Activated CD8-positive, alpha-beta memory T cell treated with anti-CD3 and anti-CD28 coated beads, Interleukin-2, amount 50 U/mL, for 1 hour (primary cell): ENCODE results near the gene SDK1.

ENCODE experiments used
- DNase-seq: peaks from one replicate; pipeline ENCODE4 v3.0.0-alpha.2; 2020; ENCODE audit errors: extremely low read depth

Gene SDK1

DNA sequence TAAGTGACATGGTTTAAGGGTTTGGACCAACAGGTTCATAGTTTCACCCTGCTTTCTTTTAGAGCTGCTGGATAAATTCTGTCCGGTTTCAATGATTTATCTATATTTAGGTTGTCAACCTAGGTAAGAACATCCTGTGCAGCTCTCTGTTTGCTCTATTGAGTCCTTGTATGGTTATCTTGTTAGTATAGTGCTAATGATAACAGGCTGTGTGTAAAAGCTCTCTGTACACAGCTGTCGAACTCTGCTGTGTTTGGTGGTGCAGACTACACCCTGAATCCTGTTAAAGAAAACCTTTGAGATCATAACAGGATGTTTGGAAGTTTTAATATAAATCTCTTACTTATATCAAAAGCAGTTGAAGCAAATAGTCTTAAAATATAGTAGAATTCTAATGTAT lies 219.2 kb downstream of the SDK1 start:
- DNase-seq, result no peak

DNA sequence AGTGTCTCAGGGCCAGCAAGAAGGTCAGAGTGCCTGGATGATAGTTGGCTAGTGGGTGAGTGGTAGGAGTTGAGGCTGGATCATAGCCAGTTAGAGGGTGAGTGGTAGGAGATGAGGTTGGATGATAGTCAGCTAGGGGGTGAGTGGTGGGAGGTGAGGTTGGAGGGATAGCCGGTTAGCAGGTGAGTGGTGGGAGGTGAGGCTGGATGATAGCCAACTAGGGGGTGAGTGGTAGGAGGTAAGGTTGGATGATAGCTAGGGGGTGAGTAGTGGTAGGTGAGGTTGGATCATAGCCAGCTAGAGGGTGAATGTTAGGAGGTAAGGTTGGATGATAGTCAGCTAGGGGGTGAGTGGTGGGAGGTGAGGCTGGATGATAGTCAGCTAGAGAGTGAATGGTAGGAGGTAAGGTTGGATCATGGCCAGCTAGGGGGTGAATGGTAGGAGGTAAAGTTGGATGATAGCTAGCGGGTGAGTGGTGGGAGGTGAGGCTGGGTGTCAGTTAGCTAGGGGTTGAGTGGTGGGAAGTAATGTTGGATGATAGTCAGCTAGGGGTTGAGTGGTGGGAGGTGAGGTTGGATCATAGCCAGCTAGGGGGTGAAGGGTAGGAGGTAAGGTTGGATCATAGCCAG lies 226.6 kb downstream of the SDK1 start:
- DNase-seq, result no peak

DNA sequence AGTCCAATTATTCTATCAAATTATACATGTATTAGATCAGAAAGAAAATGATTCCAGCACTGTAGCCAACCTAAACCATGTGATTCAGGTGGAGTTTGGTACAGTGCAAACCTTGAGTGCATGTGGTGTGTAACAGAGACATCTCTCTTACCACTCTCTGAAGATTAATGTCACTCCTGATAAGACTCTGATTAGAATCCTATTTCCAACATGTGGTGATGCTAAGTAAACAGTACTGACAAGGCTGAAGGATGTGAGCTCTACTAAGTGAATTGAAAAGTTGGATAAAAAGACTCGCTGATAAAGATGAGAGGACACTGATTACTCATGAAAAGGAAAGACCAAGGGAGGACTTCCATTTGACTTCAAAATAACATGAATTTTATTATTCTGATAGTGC lies 232.0 kb downstream of the SDK1 start:
- no peak for DNase-seq

DNA sequence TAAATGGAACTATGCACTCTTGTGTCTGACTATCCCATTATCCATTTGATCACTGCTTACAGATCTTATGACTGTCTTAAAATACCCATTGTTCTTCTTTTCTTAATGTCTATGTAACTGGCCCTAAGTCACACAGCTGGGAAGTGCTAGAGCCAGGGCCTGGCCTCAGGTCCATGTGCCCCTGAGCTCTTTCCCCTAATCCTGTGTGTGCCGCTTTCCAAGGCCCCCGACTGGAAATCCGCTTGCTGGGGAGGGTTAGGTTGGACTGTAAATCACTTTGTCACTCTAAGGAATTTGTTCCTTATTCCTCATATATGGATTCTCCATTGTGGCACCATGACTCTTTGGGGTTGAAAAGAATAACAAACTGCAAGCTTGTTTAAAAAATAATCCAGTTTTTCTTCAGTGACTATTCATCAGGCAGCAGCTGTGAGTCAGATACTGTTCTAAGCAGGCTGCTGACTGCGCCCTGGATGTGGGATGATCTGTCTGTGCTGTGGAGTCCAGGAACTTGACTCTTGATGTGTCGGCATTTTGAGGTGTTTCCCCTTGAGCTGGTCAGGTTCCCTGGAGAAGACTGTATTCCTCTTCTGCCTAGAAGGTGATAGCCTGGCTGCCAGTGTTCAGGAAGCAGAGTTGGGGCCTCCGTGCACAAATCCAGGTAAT lies 236.3 kb downstream of the SDK1 start:
- DNase-seq, result no peak

DNA sequence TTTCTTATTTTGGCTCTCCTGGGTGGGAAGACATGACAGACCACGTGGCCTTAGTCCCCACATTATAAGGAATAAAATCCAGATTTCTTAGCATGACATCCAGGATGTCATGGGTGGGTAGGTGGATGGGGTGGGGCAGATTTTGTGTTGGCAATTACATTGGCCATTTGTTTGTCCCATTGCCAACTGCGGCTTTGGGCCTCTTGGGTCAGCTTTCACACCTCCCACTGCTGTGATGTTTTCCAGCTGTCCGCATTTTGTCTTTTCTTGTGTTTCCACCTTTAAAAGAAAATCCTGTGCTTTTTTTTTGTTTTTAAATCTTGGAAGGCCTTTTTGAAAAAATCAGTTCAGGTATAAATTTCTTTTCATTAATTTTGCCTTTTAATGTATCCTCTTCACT lies 237.0 kb downstream of the SDK1 start:
- DNase-seq, result no peak

DNA sequence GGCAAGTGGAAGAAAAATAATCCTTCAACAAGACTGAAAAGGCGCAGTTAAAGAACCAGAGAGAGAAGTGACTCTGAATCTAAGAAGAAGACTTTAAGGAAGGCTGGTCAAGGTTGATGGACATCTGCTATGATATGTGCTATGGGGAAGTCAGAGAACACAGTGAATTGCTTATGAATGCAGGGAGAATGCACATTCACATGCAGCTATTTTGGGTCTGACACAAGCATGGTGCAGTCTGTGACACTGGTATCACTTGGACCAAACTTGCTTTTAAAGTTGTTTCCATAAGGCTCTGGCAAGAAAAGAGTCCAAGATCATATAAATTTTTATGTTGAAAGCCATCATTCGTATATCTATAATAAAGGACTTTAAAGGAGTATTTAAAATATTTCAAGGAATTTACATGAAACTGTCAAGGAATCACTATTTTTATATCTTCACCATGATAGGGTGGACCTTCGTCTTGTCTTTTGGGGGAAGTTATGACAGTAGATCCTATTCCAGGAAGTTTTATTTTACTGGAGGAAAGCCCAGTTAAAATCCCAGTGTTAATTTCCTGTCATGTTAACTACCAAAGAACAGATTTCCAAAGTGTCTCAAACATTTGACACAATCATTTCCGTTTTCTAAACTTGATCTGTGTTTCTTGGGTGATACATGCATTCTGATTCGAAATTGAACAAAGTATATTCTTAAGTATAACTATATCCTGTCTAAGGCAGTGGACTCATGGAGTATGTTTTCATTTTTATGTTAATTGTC lies 239.6 kb downstream of the SDK1 start:
- DNase-seq, result no peak

DNA sequence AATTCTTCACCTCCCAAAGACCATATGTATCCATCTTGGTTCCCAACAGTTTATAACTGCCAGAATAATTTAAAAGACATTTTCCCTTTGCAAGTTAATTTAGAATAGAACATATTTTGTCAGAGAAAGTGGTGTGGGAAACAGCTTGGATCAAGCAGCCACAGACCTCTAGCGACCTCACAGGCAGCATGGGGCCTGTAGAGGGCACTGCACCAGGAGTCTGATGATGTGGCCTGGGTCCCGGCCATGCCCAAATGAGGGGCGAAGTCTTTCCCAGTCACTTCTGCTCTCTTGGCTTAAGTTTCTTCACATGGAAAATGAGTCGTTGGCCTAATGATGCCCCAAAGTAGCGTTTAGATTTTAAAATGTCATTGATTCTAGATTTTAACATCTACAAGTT lies 243.2 kb downstream of the SDK1 start:
- no peak for DNase-seq

DNA sequence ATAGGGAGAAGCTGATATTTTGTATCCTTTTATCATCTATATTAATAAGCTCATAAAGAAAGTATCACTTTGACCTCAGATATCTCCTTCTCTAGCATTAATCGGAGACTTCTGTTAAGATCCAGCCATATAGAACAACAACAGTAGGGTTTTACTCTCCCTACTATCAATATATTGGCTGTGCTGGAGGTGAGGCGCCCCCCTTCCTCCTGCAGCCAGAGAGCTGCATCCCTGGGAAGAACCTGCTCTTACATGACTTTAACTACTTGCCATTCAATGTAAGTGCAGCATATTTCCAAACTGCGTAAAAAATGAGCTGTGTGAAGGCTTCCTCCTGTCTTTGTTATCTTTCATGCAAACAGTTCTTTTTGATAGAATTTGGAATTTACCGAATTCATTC lies 247.8 kb downstream of the SDK1 start:
- no peak for DNase-seq

DNA sequence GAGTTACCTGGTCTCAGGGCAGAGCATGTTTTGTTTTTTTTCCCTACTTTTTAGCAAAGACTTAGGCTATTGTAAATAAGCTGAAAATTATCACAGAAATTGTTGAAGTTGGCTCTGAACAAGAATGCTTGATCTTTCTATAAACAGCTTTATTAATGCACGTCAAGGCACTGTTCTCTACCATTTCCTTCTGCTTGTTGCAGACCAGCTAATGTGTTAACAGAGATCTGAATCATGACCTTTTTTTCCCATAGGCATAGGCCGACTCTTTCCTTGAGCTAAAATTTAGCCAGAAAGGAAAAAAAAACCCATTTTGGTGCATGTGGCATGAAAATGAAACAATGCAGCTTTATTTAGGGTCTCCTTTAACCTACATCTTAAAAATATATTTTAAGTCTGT lies 248.5 kb downstream of the SDK1 start:
- no peak for DNase-seq

DNA sequence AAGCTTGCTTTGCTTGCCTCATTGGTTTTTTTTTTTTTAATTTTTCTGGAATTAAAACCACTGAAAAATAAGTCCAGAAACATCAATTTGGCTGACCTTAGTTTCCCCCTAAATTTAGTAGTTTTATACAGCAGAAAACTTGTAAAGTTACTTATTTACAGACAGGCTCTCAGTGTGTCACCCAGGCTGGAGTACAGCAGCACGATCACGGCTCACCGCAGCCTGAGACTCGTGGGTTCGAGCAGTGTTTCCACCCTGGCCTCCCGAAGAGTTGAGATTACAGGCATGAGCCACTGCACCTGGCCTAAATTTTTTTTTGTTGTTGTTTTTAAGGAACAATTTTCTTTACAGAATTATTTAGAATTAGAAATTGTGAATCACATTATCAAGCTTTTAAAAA lies 250.5 kb downstream of the SDK1 start:
- no peak for DNase-seq

DNA sequence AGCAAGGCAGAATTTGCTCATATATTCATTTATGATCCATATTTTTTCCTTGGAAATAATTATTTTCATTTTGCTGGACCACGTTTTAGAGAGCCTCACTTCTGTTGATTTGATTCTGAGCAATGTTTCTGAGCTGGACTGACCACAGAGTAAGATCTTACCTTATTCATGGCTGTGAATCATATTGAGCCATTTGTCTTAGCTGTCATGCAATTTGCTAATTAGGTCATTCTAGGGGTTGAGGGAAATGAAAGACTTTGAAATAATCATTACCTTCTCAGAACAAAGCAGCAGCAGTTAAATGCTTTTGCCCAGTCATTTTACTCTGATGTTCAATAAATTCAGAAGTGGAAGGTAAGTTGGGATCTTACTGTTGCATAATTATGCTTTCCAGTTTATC lies 251.4 kb downstream of the SDK1 start:
- DNase-seq, result no peak

DNA sequence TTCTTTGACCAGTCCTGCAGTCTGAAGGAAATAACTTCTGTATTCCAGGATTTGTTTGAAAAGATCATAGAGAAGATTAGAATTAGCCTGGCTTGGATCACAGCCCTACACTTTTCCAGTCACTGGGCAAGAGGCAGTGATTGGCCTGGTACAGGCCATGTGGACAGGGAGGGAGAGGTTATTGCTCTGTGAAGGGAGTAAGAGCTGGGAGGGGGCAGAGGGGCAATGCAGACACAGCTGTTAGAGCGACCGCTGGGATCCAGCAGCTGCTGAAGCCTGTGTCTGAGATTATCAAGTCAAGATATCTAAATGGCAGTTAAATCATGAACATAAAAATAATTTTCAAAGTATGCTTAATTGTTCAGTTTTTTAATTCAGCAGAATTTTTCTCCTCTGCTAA lies 257.3 kb downstream of the SDK1 start:
- no peak for DNase-seq

DNA sequence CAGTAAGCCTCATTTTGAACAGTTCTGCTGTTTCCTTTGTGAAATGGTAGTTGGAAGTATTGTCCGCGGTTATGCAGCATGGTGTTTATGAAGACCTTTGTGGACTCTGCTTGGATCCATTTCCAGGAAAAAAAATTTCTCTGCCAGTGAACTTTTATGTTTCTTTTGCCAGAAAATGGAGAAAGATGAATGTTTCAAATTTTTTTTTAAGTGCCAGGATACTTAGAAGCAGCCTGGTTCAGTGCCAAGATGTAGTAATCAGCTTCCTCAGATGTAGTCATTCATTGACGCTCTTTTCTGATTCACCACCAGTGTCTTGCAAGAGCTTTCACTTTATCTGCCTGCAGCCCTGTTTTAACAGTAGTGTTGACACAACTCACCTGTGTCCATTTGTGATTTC lies 258.2 kb downstream of the SDK1 start:
- no peak for DNase-seq

DNA sequence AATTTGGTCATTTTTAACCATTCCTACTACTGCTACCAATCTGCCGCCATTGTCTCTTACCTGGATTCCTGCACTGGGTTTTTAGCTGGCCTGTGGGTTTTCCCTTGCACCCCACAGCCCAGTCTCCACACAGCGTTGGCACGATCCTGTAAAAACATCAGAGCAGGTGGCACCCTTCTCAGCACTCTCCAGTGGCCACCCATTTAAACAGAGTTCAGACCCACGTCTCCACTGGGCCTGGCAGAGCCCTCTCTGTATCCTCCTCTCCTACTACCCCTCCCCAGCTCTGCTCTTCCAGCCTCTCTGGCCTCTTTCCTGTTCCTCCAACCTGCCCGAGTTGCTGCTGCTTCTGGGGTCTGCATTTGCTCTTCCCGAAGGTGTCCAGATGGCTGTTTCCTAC lies 259.4 kb downstream of the SDK1 start:
- DNase-seq, result no peak

DNA sequence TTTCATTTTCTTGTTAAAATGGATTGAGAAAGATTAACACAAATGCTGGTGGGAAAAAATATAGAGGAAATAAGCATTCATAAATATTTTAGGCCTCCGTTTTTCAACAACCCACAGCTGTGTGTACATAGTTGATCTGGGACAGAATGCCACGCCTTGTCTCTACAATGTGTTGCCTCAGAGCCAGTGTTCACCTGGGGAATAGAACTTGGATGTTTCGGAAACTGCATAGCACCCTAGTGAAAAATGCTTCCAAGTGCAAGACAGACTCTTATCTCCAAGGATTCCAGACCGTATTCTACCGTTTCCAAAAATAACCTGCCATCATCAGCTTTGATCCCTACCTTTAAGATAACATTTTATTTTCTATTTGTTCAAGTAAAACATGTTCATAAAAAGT lies 260.9 kb downstream of the SDK1 start:
- DNase-seq, result no peak

DNA sequence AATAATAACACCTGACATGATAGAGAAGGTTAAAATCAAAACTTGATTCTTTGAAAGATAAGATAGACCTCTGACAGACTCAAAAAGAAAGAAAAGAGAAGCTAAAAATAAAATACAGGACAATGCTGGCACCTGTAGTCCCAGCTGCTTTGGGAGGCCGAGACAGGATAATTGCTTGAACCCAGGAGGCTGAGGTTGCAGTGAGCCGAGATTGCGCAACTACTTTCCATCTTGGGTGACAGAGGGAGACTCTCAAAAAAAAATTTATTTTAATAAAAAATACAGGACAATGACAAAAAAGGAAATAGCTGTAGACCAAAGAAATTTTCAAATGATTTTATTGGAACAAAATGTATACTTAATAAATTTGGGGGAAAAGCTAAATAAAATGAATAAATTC lies 263.2 kb downstream of the SDK1 start:
- DNase-seq, result no peak

DNA sequence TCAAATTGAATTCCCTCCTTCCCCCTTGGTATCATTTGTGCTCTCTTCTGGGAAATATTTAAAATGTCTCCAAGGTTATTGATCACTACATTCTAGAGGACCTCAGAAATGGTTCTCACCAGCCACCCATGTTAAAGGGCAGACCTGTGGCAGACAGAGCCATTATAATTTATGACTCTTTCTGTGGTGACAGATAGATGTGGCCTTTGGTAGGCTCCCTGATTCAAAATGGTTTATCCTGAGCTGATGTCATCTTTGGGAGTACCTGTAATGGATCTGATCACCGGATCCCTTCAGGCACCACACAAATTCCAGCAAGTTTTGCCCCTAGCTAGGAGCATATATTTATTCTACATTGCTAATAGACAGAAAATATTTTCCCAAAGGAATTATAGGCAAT lies 267.5 kb downstream of the SDK1 start:
- DNase-seq, result no peak

DNA sequence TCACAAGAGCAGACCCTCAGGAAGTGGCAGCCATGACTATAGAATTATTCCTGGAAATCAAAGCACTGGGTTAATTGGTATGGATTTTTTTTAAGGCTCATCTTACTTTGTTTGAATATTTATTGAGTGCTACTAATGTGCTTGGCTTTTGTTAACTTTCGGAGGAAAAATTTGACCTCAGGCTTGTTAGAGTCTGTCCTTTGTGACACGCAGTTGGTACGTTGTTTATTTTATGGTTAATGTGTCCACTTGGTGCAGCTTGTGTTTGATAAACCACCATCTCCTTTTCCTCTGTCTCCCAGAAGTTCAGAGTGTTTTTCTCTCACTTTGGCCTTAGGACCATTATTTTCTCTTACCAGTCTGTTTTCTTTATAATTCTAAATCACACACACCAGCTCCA lies 268.6 kb downstream of the SDK1 start:
- no peak for DNase-seq

DNA sequence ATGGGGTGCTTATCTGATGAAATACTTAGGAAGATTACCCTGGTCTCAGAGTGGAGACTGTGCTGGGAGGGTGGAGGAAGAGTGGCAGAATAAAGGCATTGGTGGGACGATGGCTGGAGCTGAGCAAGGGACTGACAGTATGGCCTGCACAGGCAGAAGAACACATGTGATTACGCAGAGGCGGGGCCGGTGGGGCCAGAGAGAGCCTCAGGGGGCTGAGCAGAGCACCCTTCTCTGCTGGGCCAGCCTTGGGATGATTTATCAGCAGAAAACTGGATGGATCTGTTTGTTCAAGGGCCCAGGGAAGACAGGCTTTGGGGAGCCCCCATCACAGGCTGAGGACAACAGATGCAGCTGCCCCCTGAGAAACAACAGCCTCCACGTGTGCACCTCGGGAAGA lies 272.1 kb downstream of the SDK1 start:
- DNase-seq, result no peak

DNA sequence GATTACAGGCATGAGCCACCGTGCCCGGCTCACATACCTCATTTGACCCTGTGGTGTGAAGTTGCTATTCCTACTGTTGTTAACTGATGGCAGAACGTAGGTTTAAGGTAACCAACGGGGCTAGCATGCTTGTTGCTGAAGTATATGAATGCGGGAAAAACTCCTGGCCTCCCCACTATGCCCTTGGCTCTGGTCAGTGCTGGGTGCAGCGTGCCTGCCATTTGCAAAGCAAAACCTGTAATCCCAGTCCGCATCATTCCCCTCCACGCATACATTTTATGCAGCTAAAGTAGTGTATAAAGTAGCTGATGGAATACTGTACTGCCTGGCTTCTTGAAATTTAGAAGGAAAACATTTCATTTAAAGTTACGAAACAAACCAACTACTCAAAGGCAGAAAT lies 273.3 kb downstream of the SDK1 start:
- no peak for DNase-seq

DNA sequence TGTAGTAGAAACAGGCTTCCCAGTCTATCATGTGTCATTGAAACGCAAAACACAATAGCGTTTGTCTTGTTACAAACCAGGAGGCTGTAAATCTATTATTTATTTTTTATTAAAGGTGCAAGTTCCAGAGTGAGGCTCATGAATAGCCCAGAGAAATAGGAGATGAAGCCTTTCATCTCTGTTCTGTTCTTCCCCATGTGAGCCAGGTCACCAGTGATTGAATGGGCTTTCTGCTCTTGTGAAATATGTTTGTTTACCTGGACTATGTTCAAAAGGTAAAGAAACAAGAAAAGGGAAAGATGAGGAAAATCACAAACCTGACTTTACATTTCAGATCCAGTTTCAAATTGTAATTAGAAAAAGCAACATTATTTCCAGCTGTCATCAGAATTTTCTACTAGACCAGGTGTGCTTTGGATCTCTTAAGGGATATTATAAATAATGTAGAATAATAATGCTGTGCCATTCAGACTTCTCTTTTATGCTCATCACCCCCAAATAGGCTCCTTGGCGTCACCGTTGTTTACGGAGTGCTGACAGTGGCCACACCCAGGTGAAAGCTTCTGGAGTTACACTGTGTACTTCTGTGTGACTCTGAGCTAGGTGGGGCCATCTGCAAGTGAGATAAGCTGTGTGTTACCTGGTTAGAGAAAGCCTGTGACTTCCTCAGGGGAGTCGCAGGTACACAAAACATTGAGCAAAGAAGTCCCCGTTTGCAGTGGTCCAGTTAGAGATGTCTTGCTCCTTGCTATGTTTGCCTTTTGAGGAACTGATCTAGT lies 274.9 kb downstream of the SDK1 start:
- DNase-seq, result no peak

DNA sequence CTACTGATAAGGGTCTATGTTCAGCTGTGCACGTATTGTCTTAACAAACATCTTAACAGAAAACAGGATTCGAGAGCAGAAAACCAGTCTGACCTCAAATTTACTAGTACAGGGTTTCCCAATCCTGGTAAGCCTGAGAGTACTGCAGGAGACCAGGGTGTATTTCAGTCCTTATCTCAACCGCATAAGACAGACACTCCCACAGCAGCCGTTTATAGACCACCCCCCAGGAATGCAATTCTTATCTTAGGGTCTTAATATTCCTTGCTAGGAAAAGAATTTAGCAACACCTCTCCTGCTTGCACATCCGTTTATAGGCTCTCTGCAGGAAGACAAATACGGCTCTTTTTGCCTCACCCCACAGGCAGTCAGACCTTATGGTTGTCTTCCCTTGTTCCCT lies 277.3 kb downstream of the SDK1 start:
- DNase-seq, result no peak
